Coronary artery (tissue), 2 donors: ENCODE data around the gene CCT7.
A peak's percentile ranks its signal among the peaks of the same experiment; 100 is the strongest.

Source experiments
- DNase-seq: peaks from one replicate; pipeline ENCODE4 v3.0.0-alpha.2; 2017; ENCODE audit warnings: low spot score
- H3K27ac ChIP-seq, 2 donors: fragments of 200-600 bp; sonication (generic); one replicate each; pipeline ENCODE4 v1.5.1; 2016 to 2019
- H3K4me3 ChIP-seq: fragments of 200-600 bp; sonication (generic); 2 replicates; pipeline ENCODE4 v1.5.1; 2016; ENCODE audit warnings: mild to moderate bottlenecking, moderate library complexity
- CTCF ChIP-seq: fragments of 200-600 bp; sonication (generic); IDR thresholded peaks from one replicate; pipeline ENCODE4 v1.5.1; 2019; ENCODE audit warnings: antibody characterized with exemption

The CCT7 gene

GRCh38 chr2:73225513-73226360 is 8.4 kb upstream of the CCT7 start:
- no peak for DNase-seq
- no peak for TF ChIP-seq CTCF

GRCh38 chr2:73227086-73227485 is 7.0 kb upstream of the CCT7 start:
- H3K4me3 ChIP-seq: no peak overlapping the region
- H3K27ac ChIP-seq: no peak overlapping the region
- no peak for TF ChIP-seq CTCF
- no peak for DNase-seq

More at GRCh38 chr2:73225513-73226360, 8.4 kb upstream of the CCT7 start:
- no peak overlapping the region for H3K27ac ChIP-seq
- H3K4me3 ChIP-seq: no peak overlapping the region

- no peak for TF ChIP-seq CTCF
- Histone ChIP-seq H3K27ac (no peak overlapping the region), H3K4me3 (no peak overlapping the region)
- no peak for DNase-seq
Observed at GRCh38 chr2:73228631-73229030, 5.5 kb upstream of the CCT7 start.

GRCh38 chr2:73232403-73233153 is 1.5 kb upstream of the CCT7 start:
- no peak for TF ChIP-seq CTCF
- Histone ChIP-seq H3K4me3 (peak overlapping the region; percentile 92), H3K27ac (peak overlapping the region in 1 of 2 donors; percentile 97)
- DNase-seq: peak; percentile 81

- no peak for TF ChIP-seq CTCF
- H3K27ac ChIP-seq: peak within 1 kb of the TSS; percentile 96 to 97
- DNase-seq: peak; percentile 100
- H3K4me3 ChIP-seq: peak within 1 kb of the TSS; percentile 92
Observed at GRCh38 chr2:73233154-73233931, 765 bp upstream of the CCT7 start, which contains the start of gene PRADC1. Gene PRADC1 (minus strand): TSS chr2:73233239. CDS start chr2:73233160, 79 bp downstream.

- no peak for DNase-seq
- Histone ChIP-seq H3K4me3 (peak overlapping the region; percentile 92), H3K27ac (no peak overlapping the region)
- no peak for TF ChIP-seq CTCF
Observed at GRCh38 chr2:73235315-73236028, 1.4 kb downstream of the CCT7 start.
